Body of pancreas (tissue), 4 donors: ENCODE results near the gene KCNJ6. TPM values are rescaled to one million over a fixed set of nuclear protein-coding genes. Genes with fewer than 3 reads are reported as not detected.

Experiments
- ATAC-seq: fragments of 150-250 bp; one replicate; pipeline ENCODE4 v1.9.1; 2016
- DNase-seq, 4 donors: peaks; one replicate each; pipeline ENCODE4 v3.0.0-alpha.2; 2019
- H3K27ac ChIP-seq, 4 donors: fragments of 200-600 bp; sonication (generic); 1 replicate in 3 of 4; 2 replicates in 1 of 4; pipeline versions ENCODE4 v1.5.1 to v1.6.1; 2016 to 2019; ENCODE audit warnings: mild to moderate bottlenecking in 1 of 4, mixed read lengths in 1 of 4, moderate library complexity in 1 of 4
- H3K27me3 ChIP-seq, 2 donors: fragments of 200-600 bp; sonication (generic); one replicate each; pipeline ENCODE4 v1.6.0; 2016; ENCODE audit warnings: mild to moderate bottlenecking in 1 of 2
- H3K36me3 ChIP-seq, 2 donors: fragments of 200-600 bp; sonication (generic); replicated peaks in 1 of 2; 2 replicates each; pipeline ENCODE4 v1.5.1; 2016; ENCODE audit warnings: low read depth in 2 of 2; ENCODE audit not compliant: insufficient read depth in 1 of 2
- H3K4me1 ChIP-seq: fragments of 200-600 bp; sonication (generic); one replicate; pipeline ENCODE4 v1.6.0; 2016
- H3K4me3 ChIP-seq, 2 donors: fragments of 200-600 bp; sonication (generic); 1 replicate in 1 of 2; 2 replicates in 1 of 2; pipeline ENCODE4 v1.5.1; 2016 to 2019
- H3K9me3 ChIP-seq, 3 donors: fragments of 200-600 bp; sonication (generic); 1 replicate in 2 of 3; 2 replicates in 1 of 3; pipeline ENCODE4 v1.5.1; 2016
- POLR2A ChIP-seq, 3 donors: fragments of 450-650 bp; IDR thresholded peaks; one replicate each; pipeline ENCODE4 v1.6.1; 2016; ENCODE audit warnings: antibody characterized with exemption in 3 of 3, mild to moderate bottlenecking in 2 of 3
- WGBS, 2 donors: methylation state at CpG; one replicate each; pipeline ENCODE4 v1.1.5; 2017; 5-methylcytosine and 5-hydroxymethylcytosine counted together
- intact Hi-C: fragments of 100-400 bp; cut with DNase I; formaldehyde crosslinking; loops from one replicate; pipeline ENCODE4 v1.15.1; 2023
- total RNA-seq, 2 donors: library from RNA; depleted of rRNA; stranded (reverse); fragments of >200 nt; gene quantifications; one replicate each; pipeline ENCODE4 v1.1.0, GENCODE V29; 2016
- TF ChIP-seq, protein P1 (sequence below), 7 experiments: fragments of 450-650 bp in 4 of 7; fragments of 200-600 bp in 3 of 7; sonication (generic) in 3 of 7; IDR thresholded peaks; one replicate each; pipeline ENCODE4 v1.5.1; 2016 to 2019; ENCODE audit warnings: antibody characterized with exemption in 7 of 7

Gene KCNJ6
- total RNA-seq, 2 donors from 2014 or later = under 0.01 to 0.78 TPM

DNA sequence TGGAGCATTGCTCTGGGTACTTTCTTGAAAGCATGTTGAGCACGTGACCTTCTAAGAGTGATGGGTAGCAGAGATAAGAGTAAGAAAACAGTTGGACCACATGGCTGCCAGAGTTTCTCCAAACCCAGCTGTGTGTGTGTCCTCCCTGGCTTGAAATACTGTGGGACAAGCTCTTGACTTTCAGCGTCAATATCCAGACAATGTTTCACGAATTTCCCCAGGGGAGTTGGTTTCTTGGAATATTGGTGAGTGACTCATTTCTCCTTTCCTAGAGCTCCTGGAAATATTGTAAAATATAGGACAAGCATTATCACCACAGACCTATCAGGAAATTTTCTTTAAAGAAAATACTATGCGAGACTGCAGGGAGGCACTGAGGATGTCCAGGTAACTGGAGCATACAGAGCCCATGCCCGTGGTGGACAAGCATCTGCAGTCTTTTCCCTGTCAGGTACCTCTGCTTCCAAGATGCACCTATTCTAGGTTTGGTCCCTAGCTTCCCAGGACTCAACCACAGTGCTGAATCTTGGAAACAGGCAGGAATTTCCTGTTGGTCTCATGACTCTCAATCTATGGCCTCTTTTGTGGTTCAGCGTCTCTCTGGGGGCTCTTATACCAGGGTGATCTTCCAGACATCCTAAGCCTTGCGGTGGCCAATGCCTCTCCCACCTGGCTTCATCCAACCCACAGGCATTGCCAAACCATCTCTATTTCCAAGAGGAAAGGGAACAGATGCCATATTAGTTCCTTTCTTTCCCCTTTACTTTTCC, 67.4 kb downstream of the KCNJ6 start:
- no peaks in the 10 kb centered on the region for H3K9me3 ChIP-seq
- no peak overlapping the region for H3K27ac ChIP-seq
- ATAC-seq (no peak), DNase-seq (no peak)
- intact Hi-C loops = no loop called here
- H3K36me3 ChIP-seq = no peaks in the 10 kb centered on the region
- no peaks in the 10 kb centered on the region for H3K27me3 ChIP-seq
- peaks cover 23% of the 10 kb centered on the region for H3K4me1 ChIP-seq
- H3K4me3 ChIP-seq = no peak overlapping the region
- 75 to 83% methylated on average over 7 of the region's 7 CpGs for WGBS, 2 donors
- TF ChIP-seq, protein P1, sequence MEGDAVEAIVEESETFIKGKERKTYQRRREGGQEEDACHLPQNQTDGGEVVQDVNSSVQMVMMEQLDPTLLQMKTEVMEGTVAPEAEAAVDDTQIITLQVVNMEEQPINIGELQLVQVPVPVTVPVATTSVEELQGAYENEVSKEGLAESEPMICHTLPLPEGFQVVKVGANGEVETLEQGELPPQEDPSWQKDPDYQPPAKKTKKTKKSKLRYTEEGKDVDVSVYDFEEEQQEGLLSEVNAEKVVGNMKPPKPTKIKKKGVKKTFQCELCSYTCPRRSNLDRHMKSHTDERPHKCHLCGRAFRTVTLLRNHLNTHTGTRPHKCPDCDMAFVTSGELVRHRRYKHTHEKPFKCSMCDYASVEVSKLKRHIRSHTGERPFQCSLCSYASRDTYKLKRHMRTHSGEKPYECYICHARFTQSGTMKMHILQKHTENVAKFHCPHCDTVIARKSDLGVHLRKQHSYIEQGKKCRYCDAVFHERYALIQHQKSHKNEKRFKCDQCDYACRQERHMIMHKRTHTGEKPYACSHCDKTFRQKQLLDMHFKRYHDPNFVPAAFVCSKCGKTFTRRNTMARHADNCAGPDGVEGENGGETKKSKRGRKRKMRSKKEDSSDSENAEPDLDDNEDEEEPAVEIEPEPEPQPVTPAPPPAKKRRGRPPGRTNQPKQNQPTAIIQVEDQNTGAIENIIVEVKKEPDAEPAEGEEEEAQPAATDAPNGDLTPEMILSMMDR (IDR thresholded peaks at IDR 0.05) = no peak
- TF ChIP-seq POLR2A (IDR thresholded peaks at IDR 0.05) = no peak

DNA sequence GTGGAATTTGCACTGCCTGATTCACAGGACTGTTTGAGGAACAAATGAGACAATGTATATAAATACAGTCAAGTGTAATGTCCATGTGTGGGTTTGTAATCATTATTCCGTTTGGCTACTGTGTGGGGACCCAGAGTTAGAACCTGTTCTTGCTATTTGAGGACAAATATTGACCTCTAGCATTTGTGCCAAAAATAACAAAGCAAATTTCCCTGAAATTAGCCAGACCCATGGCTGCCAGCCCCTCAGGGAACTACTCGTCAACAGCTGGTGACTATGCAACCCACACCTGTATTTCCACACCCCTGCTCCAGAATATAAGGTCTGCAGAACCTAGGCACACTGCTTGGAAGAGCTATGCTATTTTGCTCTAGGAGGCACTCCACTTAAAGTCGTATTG, 70.7 kb downstream of the KCNJ6 start:
- no peaks in the 10 kb centered on the region for H3K9me3 ChIP-seq
- no peaks in the 10 kb centered on the region for H3K36me3 ChIP-seq
- 12 to 17% methylated on average over 3 of the region's 3 CpGs for WGBS, 2 donors
- DNase-seq (peak; percentile 60 to 79 (median 66)), ATAC-seq (peak; percentile 89)
- H3K27me3 ChIP-seq = no peaks in the 10 kb centered on the region
- peaks cover 23% of the 10 kb centered on the region for H3K4me1 ChIP-seq
- intact Hi-C loops = no loop called here
- peak overlapping the region in 1 of 4 donors; percentile 57 for H3K27ac ChIP-seq
- H3K4me3 ChIP-seq = no peak overlapping the region
- TF ChIP-seq POLR2A (IDR thresholded peaks at IDR 0.05) = no peak
- TF ChIP-seq, protein P1 (IDR thresholded peaks at IDR 0.05) = no peak

DNA sequence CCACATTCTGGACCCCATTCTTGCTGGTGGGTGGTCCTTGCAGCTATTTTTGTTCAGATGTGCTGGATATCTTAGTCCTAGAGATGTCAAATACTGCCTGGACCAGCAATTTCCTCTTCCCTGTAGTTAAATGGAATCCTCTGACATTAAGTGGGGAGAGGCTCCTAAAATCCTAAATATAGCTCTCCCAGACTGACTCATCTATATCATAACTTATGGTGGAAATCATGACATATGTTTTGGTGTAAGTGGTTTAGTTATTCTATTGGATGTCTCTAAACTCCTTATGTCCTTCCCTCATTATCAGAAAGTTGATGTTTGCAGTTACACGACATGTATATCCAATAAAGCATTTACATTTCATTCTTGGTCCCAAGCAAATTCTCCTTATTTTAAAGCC, 73.1 kb downstream of the KCNJ6 start:
- TF ChIP-seq, protein P1 (IDR thresholded peaks at IDR 0.05) = no peak
- no peak for TF ChIP-seq POLR2A (IDR thresholded peaks at IDR 0.05)
- intact Hi-C loops = no loop called here
- Histone ChIP-seq H3K4me1 (peaks cover 23% of the 10 kb centered on the region), H3K9me3 (no peaks in the 10 kb centered on the region), H3K4me3 (no peak overlapping the region), H3K36me3 (no peaks in the 10 kb centered on the region), H3K27ac (no peak overlapping the region), H3K27me3 (no peaks in the 10 kb centered on the region)
- WGBS, 2 donors = 75 to 100% methylated on average over 1 of the region's 1 CpG
- ATAC-seq = no peak
- no peak for DNase-seq

DNA sequence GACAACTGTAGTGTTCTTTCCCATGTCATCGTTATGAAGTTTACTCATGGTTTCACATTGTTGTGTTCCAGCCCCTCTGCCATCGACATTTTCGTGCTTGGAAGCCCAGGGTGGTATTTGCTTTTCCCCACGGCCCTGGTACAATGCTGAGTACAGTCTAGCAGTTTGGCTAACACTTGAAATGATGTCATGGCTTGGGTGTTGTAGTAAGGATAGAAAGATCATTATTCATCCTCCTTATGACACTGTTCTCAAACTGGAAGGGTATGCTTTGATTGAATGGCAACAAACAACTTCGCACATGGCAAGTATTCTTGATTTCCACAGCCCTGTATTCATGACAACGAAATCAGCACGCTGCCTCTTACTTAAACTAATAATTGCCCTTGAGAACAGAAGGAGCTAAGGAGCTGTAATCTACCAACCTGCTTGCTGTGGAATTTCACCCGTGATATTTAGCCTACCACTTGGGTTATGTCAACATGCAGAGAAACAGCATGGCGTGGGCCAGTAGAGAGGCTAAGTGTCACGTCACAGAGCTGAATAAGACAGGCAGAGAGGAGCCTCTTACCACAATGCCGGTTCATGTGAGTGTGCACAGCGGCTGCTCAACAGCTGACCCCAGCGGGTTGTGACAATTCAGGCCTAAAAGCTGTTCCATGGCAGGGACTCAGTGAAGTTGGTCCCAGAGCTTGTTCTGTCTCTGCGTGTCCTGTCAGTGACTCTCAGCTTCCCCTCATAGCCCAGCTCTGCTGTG, 73.9 kb downstream of the KCNJ6 start:
- 62% methylated on average over 14 of the region's 14 CpGs for WGBS, 2 donors
- no peak for ATAC-seq
- no peaks in the 10 kb centered on the region for H3K9me3 ChIP-seq

More for the DNA sequence above, 73.9 kb downstream of the KCNJ6 start:
- Histone ChIP-seq H3K36me3 (no peaks in the 10 kb centered on the region), H3K4me3 (no peak overlapping the region), H3K4me1 (peaks cover 23% of the 10 kb centered on the region), H3K27ac (no peak overlapping the region), H3K27me3 (no peaks in the 10 kb centered on the region)
- no peak for DNase-seq
- intact Hi-C loops = no loop called here
- no peak for TF ChIP-seq POLR2A (IDR thresholded peaks at IDR 0.05)
- TF ChIP-seq, protein P1 (IDR thresholded peaks at IDR 0.05) = no peak
